HEK293T (cell line): ENCODE results near the gene TMEM240.

Source experiments
- CTCF ChIA-PET: fragments of 350-600 bp; formaldehyde crosslinking; extraction: SDS; loops from one replicate; lab custom pipeline; 2021; ENCODE audit warnings: antibody characterized with exemption, inconsistent platforms; lab: Yijun Ruan, JAX
- POLR2A ChIA-PET: fragments of 350-600 bp; formaldehyde crosslinking; extraction: SDS; loops from one replicate; lab custom pipeline; 2020; ENCODE audit warnings: antibody characterized with exemption, inconsistent platforms; lab: Yijun Ruan, JAX
- DNase-seq: peaks from one replicate; pipeline ENCODE4 v3.0.0; 2012; ENCODE audit warnings: mixed read lengths; ENCODE audit errors: extremely low spot score
- ARNT ChIP-seq: fragments of 450-650 bp; IDR thresholded peaks from 2 replicates; pipeline ENCODE4 v1.6.1; 2017; ENCODE audit warnings: mild to moderate bottlenecking
- BHLHE40 ChIP-seq: fragments of 450-650 bp; IDR thresholded peaks from 2 replicates; pipeline ENCODE4 v1.6.1; 2016; ENCODE audit warnings: mild to moderate bottlenecking, moderate library complexity, borderline replicate concordance
- CTBP1 ChIP-seq: fragments of 450-650 bp; IDR thresholded peaks from 2 replicates; pipeline ENCODE4 v1.6.1; 2016; ENCODE audit warnings: borderline replicate concordance
- ELF4 ChIP-seq: fragments of 450-650 bp; IDR thresholded peaks from 2 replicates; pipeline ENCODE4 v1.6.1; 2017; ENCODE audit warnings: antibody characterized with exemption
- FOXA1 ChIP-seq: fragments of 450-650 bp; IDR thresholded peaks from 2 replicates; pipeline ENCODE4 v1.6.1; 2016; ENCODE audit warnings: mild to moderate bottlenecking
- FOXK2 ChIP-seq: fragments of 450-650 bp; IDR thresholded peaks from 2 replicates; pipeline ENCODE4 v1.6.1; 2016; ENCODE audit warnings: mild to moderate bottlenecking
- FOXM1 ChIP-seq: fragments of 450-650 bp; IDR thresholded peaks from 2 replicates; pipeline ENCODE4 v1.6.1; 2017; ENCODE audit warnings: mild to moderate bottlenecking, borderline replicate concordance
- HDGF ChIP-seq: fragments of 450-650 bp; IDR thresholded peaks from 2 replicates; pipeline ENCODE4 v1.6.1; 2017; ENCODE audit warnings: antibody characterized with exemption, borderline replicate concordance
- L3MBTL2 ChIP-seq: fragments of 450-650 bp; conservative IDR thresholded peaks from 2 replicates; pipeline ENCODE4 v1.6.1; 2016; ENCODE audit warnings: mild to moderate bottlenecking
- LEF1 ChIP-seq: fragments of 450-650 bp; IDR thresholded peaks from 2 replicates; pipeline ENCODE4 v1.6.1; 2017; ENCODE audit warnings: mild to moderate bottlenecking, borderline replicate concordance
- NFRKB ChIP-seq: fragments of 450-650 bp; IDR thresholded peaks from 2 replicates; pipeline ENCODE4 v1.6.1; 2016; ENCODE audit warnings: mild to moderate bottlenecking, moderate library complexity
- SP1 ChIP-seq: fragments of 450-650 bp; IDR thresholded peaks from 2 replicates; pipeline ENCODE4 v1.6.1; 2017
- SUZ12 ChIP-seq: fragments of 450-650 bp; IDR thresholded peaks from 2 replicates; pipeline ENCODE4 v1.6.1; 2016; ENCODE audit warnings: mild to moderate bottlenecking
- TARDBP ChIP-seq: fragments of 450-650 bp; IDR thresholded peaks from 2 replicates; pipeline ENCODE4 v1.6.1; 2016
- ZNF384 ChIP-seq: fragments of 450-650 bp; IDR thresholded peaks from 2 replicates; pipeline ENCODE4 v1.6.1; 2016
- TF ChIP-seq, protein P1 (sequence below): fragments of 450-650 bp; IDR thresholded peaks from 2 replicates; pipeline ENCODE4 v1.6.1; 2016

TMEM240 gene

DNA sequence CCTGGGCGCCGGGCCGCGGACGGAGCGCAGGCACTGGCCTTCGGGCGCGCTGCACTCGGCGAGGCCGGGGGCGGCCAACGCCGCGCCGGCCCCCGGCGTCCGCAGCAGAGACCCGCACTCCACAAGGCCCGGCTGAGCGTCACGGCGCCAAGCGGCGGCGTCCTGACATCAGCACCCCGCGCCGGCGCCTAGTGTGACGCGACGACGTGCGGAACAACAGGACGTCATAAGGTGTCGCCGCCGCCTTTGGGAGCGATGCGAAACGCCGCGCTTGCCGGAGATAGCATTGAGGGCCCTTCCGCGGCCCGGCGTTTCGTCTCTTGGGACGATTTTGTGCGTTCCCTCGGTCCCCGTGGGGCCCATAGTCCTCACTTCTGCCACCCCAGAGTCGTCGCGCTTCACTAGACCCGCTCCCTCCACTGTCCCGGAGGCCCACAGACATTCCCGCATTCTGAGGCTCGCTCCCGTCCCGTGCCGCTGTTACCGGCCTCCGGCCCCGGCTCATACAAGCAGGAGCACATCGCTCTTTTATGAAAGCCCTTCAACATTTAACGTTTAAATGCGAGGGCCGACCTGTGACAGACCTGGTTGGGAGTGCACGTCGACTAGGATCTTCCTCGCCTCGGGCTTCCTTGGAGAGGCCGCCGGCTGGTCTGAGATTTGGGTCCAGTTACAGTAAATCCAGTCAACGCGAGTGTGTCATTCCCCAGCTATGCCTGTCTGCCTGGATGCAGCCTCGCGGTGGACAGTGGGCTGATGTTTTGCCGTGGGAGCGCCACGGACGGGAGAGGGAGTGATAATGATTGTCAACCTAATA, 34.5 kb upstream of the TMEM240 start, which contains the start of gene SSU72:
Gene SSU72 (minus strand): TSS at position 143 of the 817 bp plus-strand sequence. CDS start 306 bp downstream, outside the sequence.
- CTCF ChIA-PET: interaction anchor here (1.0 kb wide), 1 partner anchor 600 kb away, joined by 3 read pairs; no protein-coding TSS in a partner anchor
- no peak for TF ChIP-seq FOXK2
- TF ChIP-seq HDGF: no peak
- peak; percentile 81 for TF ChIP-seq ARNT
- TF ChIP-seq FOXM1: peak; percentile 64; the same call in 1 of the 2 replicates
- no peak for TF ChIP-seq SP1
- peak; percentile 49; the same call in 1 of the 2 replicates for TF ChIP-seq ELF4
- no peak for TF ChIP-seq BHLHE40
- TF ChIP-seq SUZ12: no peak
- TF ChIP-seq TARDBP: no peak
- peak; percentile 29; the same call in 1 of the 2 replicates for TF ChIP-seq L3MBTL2
- no peak for TF ChIP-seq CTBP1
- TF ChIP-seq NFRKB: no peak
- no peak for TF ChIP-seq FOXA1
- TF ChIP-seq ZNF384: no peak
- TF ChIP-seq, protein P1, sequence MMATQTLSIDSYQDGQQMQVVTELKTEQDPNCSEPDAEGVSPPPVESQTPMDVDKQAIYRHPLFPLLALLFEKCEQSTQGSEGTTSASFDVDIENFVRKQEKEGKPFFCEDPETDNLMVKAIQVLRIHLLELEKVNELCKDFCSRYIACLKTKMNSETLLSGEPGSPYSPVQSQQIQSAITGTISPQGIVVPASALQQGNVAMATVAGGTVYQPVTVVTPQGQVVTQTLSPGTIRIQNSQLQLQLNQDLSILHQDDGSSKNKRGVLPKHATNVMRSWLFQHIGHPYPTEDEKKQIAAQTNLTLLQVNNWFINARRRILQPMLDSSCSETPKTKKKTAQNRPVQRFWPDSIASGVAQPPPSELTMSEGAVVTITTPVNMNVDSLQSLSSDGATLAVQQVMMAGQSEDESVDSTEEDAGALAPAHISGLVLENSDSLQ: no peak
- no peak; the same call in 1 of the 2 replicates for TF ChIP-seq LEF1
- DNase-seq: peak; percentile 90
- POLR2A ChIA-PET: no interaction called here

- 0 out of 2 replicates have a peak, but pooled peaks have one; percentile 14 for TF ChIP-seq L3MBTL2
- peak; percentile 87 for TF ChIP-seq ZNF384
- no peak for TF ChIP-seq ARNT
- TF ChIP-seq SP1: no peak
- no peak for TF ChIP-seq BHLHE40
- TF ChIP-seq FOXM1: no peak
- CTCF ChIA-PET: no interaction called here
- POLR2A ChIA-PET: no interaction called here
- DNase-seq: peak; percentile 74
Observed at GRCh38 chr1:1573843-1574720, 33.7 kb upstream of the TMEM240 start.

DNA sequence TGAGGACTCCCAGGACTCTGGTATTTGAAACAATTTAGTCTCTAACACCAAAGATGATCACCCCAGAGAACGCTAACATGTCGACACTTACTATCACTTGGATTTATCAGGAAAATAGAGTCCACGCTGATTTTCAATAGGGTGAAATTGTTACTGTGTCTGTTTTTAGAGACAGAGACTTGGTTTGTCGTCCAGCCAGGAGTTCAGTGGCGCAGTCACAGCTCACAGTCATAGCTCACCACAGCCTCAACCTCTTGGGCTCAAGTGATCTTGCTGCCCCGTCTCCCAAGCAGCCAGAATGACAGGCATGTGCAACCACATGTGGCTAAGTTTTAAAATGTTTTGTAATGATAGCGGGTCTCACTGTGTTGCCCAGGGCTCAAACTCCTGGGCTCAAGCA, 28.9 kb upstream of the TMEM240 start:
- no peak for DNase-seq
- POLR2A ChIA-PET: no interaction called here
- no peak for TF ChIP-seq L3MBTL2
- TF ChIP-seq FOXA1: no peak
- no peak for TF ChIP-seq ZNF384
- no peak for TF ChIP-seq SP1
- TF ChIP-seq SUZ12: no peak
- no peak for TF ChIP-seq TARDBP
- TF ChIP-seq, protein P1: no peak
- no peak for TF ChIP-seq BHLHE40
- TF ChIP-seq CTBP1: no peak
- no peak for TF ChIP-seq HDGF
- TF ChIP-seq FOXM1: no peak
- TF ChIP-seq NFRKB: no peak
- no peak for TF ChIP-seq ARNT
- no peak for TF ChIP-seq LEF1
- no peak for TF ChIP-seq ELF4
- TF ChIP-seq FOXK2: no peak
- CTCF ChIA-PET: interaction anchor here (0.6 kb wide), 1 partner anchor 80 kb away, joined by 4 read pairs; no protein-coding TSS in a partner anchor

GRCh38 chr1:1567891-1568291, 27.5 kb upstream of the TMEM240 start:
- DNase-seq: no peak
- ChIA-PET CTCF (no interaction called here), POLR2A (interaction anchor here (1.0 kb wide), 1 partner anchor 48 kb away, joined by 3 read pairs; the partner anchor contains the start of gene MIB2)
- TF ChIP-seq NFRKB: no peak
- TF ChIP-seq ZNF384: 0 out of 2 replicates have a peak, but pooled peaks have one; percentile 37
- no peak for TF ChIP-seq ELF4
- no peak for TF ChIP-seq HDGF

GRCh38 chr1:1567152-1567875, 26.9 kb upstream of the TMEM240 start:
- CTCF ChIA-PET: no interaction called here
- TF ChIP-seq NFRKB (no peak), BHLHE40 (no peak), ELF4 (no peak), FOXM1 (no peak), L3MBTL2 (no peak), FOXK2 (no peak), ZNF384 (no peak), CTBP1 (no peak), LEF1 (no peak), SP1 (no peak), ARNT (no peak), SUZ12 (no peak), HDGF (no peak), FOXA1 (no peak), TARDBP (no peak)
- TF ChIP-seq, protein P1: no peak
- POLR2A ChIA-PET: interaction anchor here (1.0 kb wide), 1 partner anchor 48 kb away, joined by 3 read pairs; the partner anchor contains the start of gene MIB2
- no peak for DNase-seq
